Activated T-cell treated with anti-CD3 and anti-CD28 coated beads for 4 hours (primary cell): ENCODE data around the gene PTPRJ.
"Not testable (repeated sequence)": the region's sequence is repeated elsewhere in the genome, so short reads cannot be mapped to it uniquely, and the experiment has no call there.

Experiments used
- DNase-seq: peaks from one replicate; pipeline ENCODE4 v3.0.0-alpha.2; 2020

The PTPRJ gene

GRCh38 chr11:47980088-47980906 is at the start of gene PTPRJ:
TSS of gene PTPRJ (plus strand) at chr11:47980559. CDS start at chr11:47980913, 354 bp downstream.
- peak; percentile 30 for DNase-seq

GRCh38 chr11:47932544-47932943 is 47.8 kb upstream of the PTPRJ start:
- no peak for DNase-seq

GRCh38 chr11:47933797-47934196 is 46.6 kb upstream of the PTPRJ start:
- not testable (repeated sequence) for DNase-seq

- DNase-seq, result no peak
Measured at GRCh38 chr11:47938791-47939560, 41.4 kb upstream of the PTPRJ start.

GRCh38 chr11:47940904-47941649 is 39.3 kb upstream of the PTPRJ start:
- DNase-seq, result no peak

GRCh38 chr11:47941907-47942558 is 38.3 kb upstream of the PTPRJ start:
- no peak for DNase-seq

- DNase-seq, result no peak
Measured at GRCh38 chr11:47943721-47944586, 36.4 kb upstream of the PTPRJ start.

GRCh38 chr11:47944632-47945031 is 35.7 kb upstream of the PTPRJ start:
- DNase-seq, result no peak

GRCh38 chr11:47946682-47947559 is 33.4 kb upstream of the PTPRJ start:
- DNase-seq, result no peak

GRCh38 chr11:47948137-47948536 is 32.2 kb upstream of the PTPRJ start:
- DNase-seq, result no peak

- DNase-seq, result not testable (repeated sequence)
Measured at GRCh38 chr11:47949001-47949675, 31.2 kb upstream of the PTPRJ start.

GRCh38 chr11:47950396-47950795 is 30.0 kb upstream of the PTPRJ start:
- DNase-seq, result peak; percentile 27

- not testable (repeated sequence) for DNase-seq
Measured at GRCh38 chr11:47951504-47951903, 28.9 kb upstream of the PTPRJ start.

- no peak for DNase-seq
Measured at GRCh38 chr11:47955061-47955755, 25.2 kb upstream of the PTPRJ start.

GRCh38 chr11:47960015-47960414 is 20.3 kb upstream of the PTPRJ start:
- no peak for DNase-seq

- DNase-seq, result no peak
Measured at GRCh38 chr11:47961383-47961782, 19.0 kb upstream of the PTPRJ start.

- DNase-seq, result no peak
Measured at GRCh38 chr11:47964546-47964945, 15.8 kb upstream of the PTPRJ start.

GRCh38 chr11:47967577-47968525 is 12.5 kb upstream of the PTPRJ start:
- DNase-seq, result no peak
